Osteocyte (in vitro differentiated cells): ENCODE measurements around the gene EVA1A. TPM values are rescaled to one million over a fixed set of nuclear protein-coding genes. Genes with fewer than 3 reads are reported as not detected.
"Not testable (repeated sequence)": the region's sequence is repeated elsewhere in the genome, so short reads cannot be mapped to it uniquely, and the experiment has no call there.

Experiments used
- DNase-seq: peaks from one replicate; pipeline ENCODE4 v3.0.0; 2021; ENCODE audit warnings: mixed read lengths; ENCODE audit not compliant: unreplicated experiment; ENCODE audit errors: extremely low spot score
- H3K27ac Mint-ChIP-seq: one replicate; pipeline ENCODE4 v1.8.0; 2021; ENCODE audit warnings: mild to moderate bottlenecking, mixed read lengths; ENCODE audit not compliant: unreplicated experiment
- H3K27me3 Mint-ChIP-seq: one replicate; pipeline ENCODE4 v1.8.0; 2021; ENCODE audit warnings: mixed read lengths; ENCODE audit not compliant: unreplicated experiment
- H3K36me3 Mint-ChIP-seq: one replicate; pipeline ENCODE4 v1.8.0; 2021; ENCODE audit warnings: mixed read lengths; ENCODE audit not compliant: unreplicated experiment
- H3K4me1 Mint-ChIP-seq: one replicate; pipeline ENCODE4 v1.8.0; 2021; ENCODE audit warnings: mixed read lengths; ENCODE audit not compliant: unreplicated experiment
- H3K4me3 Mint-ChIP-seq: one replicate; pipeline ENCODE4 v1.8.0; 2021; ENCODE audit warnings: mild to moderate bottlenecking, moderate library complexity, mixed read lengths; ENCODE audit not compliant: unreplicated experiment
- H3K9me3 Mint-ChIP-seq: one replicate; pipeline ENCODE4 v1.8.0; 2021; ENCODE audit warnings: mixed read lengths; ENCODE audit not compliant: unreplicated experiment
- CTCF ChIP-seq: fragments of 200-600 bp; sonication (generic); IDR thresholded peaks from 2 replicates; pipeline ENCODE4 v1.5.0; 2021; ENCODE audit warnings: antibody characterized with exemption, mild to moderate bottlenecking, moderate library complexity
- total RNA-seq: library from RNA; stranded (reverse); gene quantifications from 2 replicates; pipeline ENCODE4 v1.2.1, GENCODE V29; 2021

Gene EVA1A
- total RNA-seq, 1 donor from 2014 or later = 33.5 TPM

GRCh38 chr2:75489721-75490120 lies 71.0 kb downstream of the EVA1A start:
- no peak overlapping the region for H3K4me3 Mint-ChIP-seq
- H3K9me3 Mint-ChIP-seq = no peaks in the 10 kb centered on the region
- H3K36me3 Mint-ChIP-seq = peaks cover 18% of the 10 kb centered on the region
- no peak for TF ChIP-seq CTCF
- no peaks in the 10 kb centered on the region for H3K4me1 Mint-ChIP-seq
- H3K27ac Mint-ChIP-seq = no peak overlapping the region
- no peak for DNase-seq
- no peaks in the 10 kb centered on the region for H3K27me3 Mint-ChIP-seq

DNA sequence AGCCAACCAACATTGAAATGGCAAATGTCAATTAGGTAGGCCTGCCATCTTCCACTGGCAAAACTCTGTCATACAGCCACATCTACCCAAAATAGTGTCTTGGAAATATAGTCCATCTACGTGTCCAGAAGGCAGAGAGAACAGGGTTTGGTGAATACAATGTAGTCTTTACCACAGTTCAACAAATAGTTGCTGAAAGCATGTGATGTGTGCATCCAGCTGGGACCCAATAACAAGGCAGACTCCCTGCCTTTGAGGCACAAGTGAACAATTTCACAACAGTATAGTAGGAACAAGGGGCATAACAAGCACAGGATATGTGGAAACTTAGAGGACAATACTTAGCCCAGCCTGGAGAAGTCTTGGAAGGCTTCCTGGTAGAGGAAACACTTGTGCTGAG lies 72.6 kb downstream of the EVA1A start:
- peaks cover 12% of the 10 kb centered on the region for H3K36me3 Mint-ChIP-seq
- no peak overlapping the region for H3K27ac Mint-ChIP-seq
- H3K4me1 Mint-ChIP-seq = no peaks in the 10 kb centered on the region
- no peak for TF ChIP-seq CTCF
- no peak for DNase-seq
- H3K9me3 Mint-ChIP-seq = no peaks in the 10 kb centered on the region
- no peaks in the 10 kb centered on the region for H3K27me3 Mint-ChIP-seq
- H3K4me3 Mint-ChIP-seq = no peak overlapping the region

DNA sequence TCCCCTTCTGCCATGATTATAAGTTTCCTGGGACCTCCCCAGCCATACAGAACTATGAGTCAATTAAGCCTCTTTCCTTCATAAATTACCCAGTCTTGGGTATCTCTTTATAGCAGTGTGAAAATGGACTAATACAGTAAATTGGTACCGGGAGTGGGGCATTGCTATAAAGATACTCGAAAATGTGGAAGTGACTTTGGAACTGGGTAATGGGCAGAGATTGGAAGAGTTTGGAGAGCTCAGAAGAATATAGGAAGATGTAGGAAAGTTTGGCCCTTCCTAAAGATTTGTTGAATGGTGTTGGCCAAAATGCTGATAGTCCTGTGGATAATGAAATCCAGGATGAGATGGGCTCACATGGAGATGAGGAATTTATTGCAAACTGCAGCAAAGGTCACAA lies 74.0 kb downstream of the EVA1A start:
- not testable (repeated sequence) for H3K4me3 Mint-ChIP-seq, H3K27ac Mint-ChIP-seq, H3K4me1 Mint-ChIP-seq, H3K9me3 Mint-ChIP-seq, DNase-seq, H3K36me3 Mint-ChIP-seq, H3K27me3 Mint-ChIP-seq

DNA sequence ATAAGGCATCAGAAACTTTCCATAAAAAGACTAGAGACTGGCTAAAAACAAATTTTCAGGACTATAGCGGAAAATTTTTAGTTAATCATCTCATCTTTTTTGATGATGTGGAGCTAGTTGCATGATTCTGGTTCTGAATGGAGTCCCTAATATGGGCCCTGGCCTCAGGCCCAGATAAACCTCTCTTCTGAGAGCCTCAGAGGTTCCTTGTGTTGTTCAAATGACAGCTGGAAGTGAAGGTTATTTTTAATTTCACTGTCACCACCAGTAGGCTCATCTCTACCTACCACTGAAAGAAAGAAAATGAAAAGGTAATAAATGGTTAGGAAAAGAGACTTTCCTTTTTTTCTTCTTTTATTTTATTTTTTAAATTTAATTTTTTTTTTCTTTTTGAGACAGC lies 75.9 kb downstream of the EVA1A start:
- Mint-ChIP-seq H3K36me3 (peaks cover 2% of the 10 kb centered on the region), H3K9me3 (no peaks in the 10 kb centered on the region), H3K4me3 (no peak overlapping the region), H3K4me1 (no peaks in the 10 kb centered on the region), H3K27ac (no peak overlapping the region), H3K27me3 (no peaks in the 10 kb centered on the region)
- no peak for TF ChIP-seq CTCF
- DNase-seq = no peak

- DNase-seq = no peak
- Mint-ChIP-seq H3K4me1 (no peaks in the 10 kb centered on the region), H3K27ac (no peak overlapping the region), H3K4me3 (no peak overlapping the region), H3K27me3 (no peaks in the 10 kb centered on the region), H3K9me3 (no peaks in the 10 kb centered on the region), H3K36me3 (no peaks in the 10 kb centered on the region)
- no peak for TF ChIP-seq CTCF
Observed at GRCh38 chr2:75483878-75484277, 76.9 kb downstream of the EVA1A start.

GRCh38 chr2:75482398-75482797 lies 78.3 kb downstream of the EVA1A start:
- no peaks in the 10 kb centered on the region for H3K4me1 Mint-ChIP-seq
- H3K27ac Mint-ChIP-seq = no peak overlapping the region
- no peak overlapping the region for H3K4me3 Mint-ChIP-seq
- H3K36me3 Mint-ChIP-seq = no peaks in the 10 kb centered on the region
- no peak for DNase-seq
- H3K27me3 Mint-ChIP-seq = no peaks in the 10 kb centered on the region
- no peaks in the 10 kb centered on the region for H3K9me3 Mint-ChIP-seq
- TF ChIP-seq CTCF = no peak
